Panc1 (cell line): Measurements from ENCODE around the gene FOXN1. TPM values are rescaled to one million over a fixed set of nuclear protein-coding genes. Genes with fewer than 3 reads are reported as not detected.

ENCODE experiments used
- ATAC-seq: fragments of 200-7000 bp; cut with Tn5 transposase; 2 replicates; pipeline ENCODE4 v1.9.1; 2020; ENCODE audit warnings: mild to moderate bottlenecking, moderate library complexity
- BruUV-seq: library from RNA; stranded (reverse); fragments of 400-500 nt; replicated peaks from 2 replicates; lab custom pipeline; 2021; lab: Mats Ljungman, UMichigan
- CTCF ChIA-PET: fragments of 300-600 bp; sonication (Branson Sonifier 250); formaldehyde crosslinking; loops from one replicate; lab custom pipeline; 2022; ENCODE audit warnings: antibody characterized with exemption; lab: Charles Lee
- POLR2A ChIA-PET: fragments of 300-600 bp; sonication (Branson Sonifier 250); formaldehyde crosslinking; loops from one replicate; lab custom pipeline; 2022; ENCODE audit warnings: antibody characterized with exemption; lab: Charles Lee
- DNase-seq: peaks from one replicate; pipeline ENCODE4 v3.0.0-alpha.2; 2010; ENCODE audit warnings: low read depth, low spot score
- H3K27ac ChIP-seq: 2 replicates; pipeline ENCODE4 v1.5.1; 2011; ENCODE audit warnings: mild to moderate bottlenecking, low read length, inconsistent platforms
- H3K27me3 ChIP-seq: fragments of 200-500 bp; sonication (Bioruptor generic); 2 replicates; pipeline ENCODE4 v1.6.0; 2014; ENCODE audit warnings: low read length, inconsistent platforms; ENCODE audit not compliant: control insufficient read depth, insufficient read depth
- H3K36me3 ChIP-seq: fragments of 200-500 bp; sonication (Bioruptor generic); 2 replicates; pipeline ENCODE4 v1.5.1; 2014; ENCODE audit warnings: inconsistent platforms, mild to moderate bottlenecking, low read length, moderate library complexity; ENCODE audit not compliant: control insufficient read depth, insufficient read depth
- H3K4me1 ChIP-seq: 2 replicates; pipeline ENCODE4 v1.5.1; 2011; ENCODE audit warnings: inconsistent platforms, mild to moderate bottlenecking, low read length, moderate library complexity; ENCODE audit not compliant: control insufficient read depth, insufficient read depth
- H3K4me3 ChIP-seq, 2 experiments: 2 replicates each; pipeline ENCODE4 v1.5.1; 2011 to 2012; ENCODE audit warnings: low read depth in 2 of 2, low read length in 2 of 2, mild to moderate bottlenecking in 2 of 2, inconsistent platforms in 1 of 2, moderate library complexity in 1 of 2
- H3K9me3 ChIP-seq: fragments of 200-500 bp; sonication (Bioruptor generic); 2 replicates; pipeline ENCODE4 v1.5.1; 2014; ENCODE audit warnings: low read depth, mild to moderate bottlenecking, inconsistent platforms, low read length, moderate library complexity; ENCODE audit not compliant: control insufficient read depth, insufficient read depth
- POLR2AphosphoS5 ChIP-seq: IDR thresholded peaks from 2 replicates; pipeline ENCODE4 v1.6.1; 2012; ENCODE audit warnings: mild to moderate bottlenecking, low read depth, low read length, moderate library complexity
- SIN3A ChIP-seq: IDR thresholded peaks from 2 replicates; pipeline ENCODE4 v1.6.1; 2012; ENCODE audit warnings: low read depth, mild to moderate bottlenecking, low read length, moderate library complexity, borderline replicate concordance; ENCODE audit not compliant: insufficient read depth
- TCF7L2 ChIP-seq: IDR thresholded peaks from 2 replicates; pipeline ENCODE4 v1.6.1; 2011; ENCODE audit warnings: mild to moderate bottlenecking, low read depth, low read length, inconsistent platforms
- in situ Hi-C: cut with HindIII; loops from 2 replicates; pipeline ENCODE4 v1.10.0; 2016; ENCODE audit warnings: low sequenced_read_pairs, low pct_unique_long_range_greater_than_20kb
- intact Hi-C: fragments of 100-400 bp; cut with micrococcal nuclease; formaldehyde crosslinking; loops from one replicate; pipeline ENCODE4 v1.10.0; 2022; ENCODE audit not compliant: unreplicated experiment
- total RNA-seq: library from RNA; stranded (reverse); gene quantifications from one replicate; pipeline ENCODE4 v1.2.1, GENCODE V29; 2021; ENCODE audit not compliant: unreplicated experiment
- TF ChIP-seq, protein P1 (sequence below), 2 experiments: IDR thresholded peaks; 2 replicates each; pipeline ENCODE4 v1.6.1; 2011 to 2012; ENCODE audit warnings: low read depth in 2 of 2, control low read depth in 1 of 2, low read length in 1 of 2, mild to moderate bottlenecking in 1 of 2, moderate library complexity in 1 of 2; ENCODE audit not compliant: insufficient read depth in 1 of 2
- TF ChIP-seq, protein P2 (sequence below): fragments of 450-650 bp; IDR thresholded peaks from 2 replicates; pipeline ENCODE4 v1.5.1; 2017; ENCODE audit warnings: mild to moderate bottlenecking

FOXN1 gene
- total RNA-seq, 1 experiment from 2014 or later = not detected

DNA sequence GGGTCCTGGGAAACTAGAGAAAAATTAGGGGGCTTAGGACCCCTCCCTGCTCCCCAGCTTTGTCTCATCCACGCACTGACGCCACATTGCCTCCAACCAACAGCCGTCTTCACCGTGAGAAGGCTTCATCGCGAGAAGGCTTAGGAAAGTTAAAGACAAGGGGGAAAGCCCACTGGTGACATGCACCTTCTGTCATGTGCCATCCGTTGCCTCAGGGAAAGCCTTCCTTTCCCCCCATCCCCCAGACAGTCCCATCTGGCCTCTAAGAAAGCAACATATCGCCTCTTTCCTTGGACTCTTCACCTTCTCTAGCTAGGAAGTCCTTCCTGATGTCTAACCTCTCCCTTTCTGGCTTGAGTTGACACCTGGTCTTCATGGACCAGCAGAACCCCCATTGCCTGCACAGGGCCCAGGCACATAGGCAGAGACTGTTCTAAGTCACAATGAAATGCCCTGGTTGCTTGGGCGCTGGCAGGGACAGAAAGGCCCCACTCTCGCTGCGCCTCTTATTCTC is 2.1 kb downstream of the FOXN1 start:
- DNase-seq (no peak), ATAC-seq (no peak)
- H3K36me3 ChIP-seq = no peaks in the 10 kb centered on the region
- BruUV-seq = no TSS peak
- in situ Hi-C loops = no loop called here
- H3K4me1 ChIP-seq = no peaks in the 10 kb centered on the region
- no peaks in the 10 kb centered on the region for H3K9me3 ChIP-seq
- H3K4me3 ChIP-seq = no peak overlapping the region
- ChIA-PET CTCF (no interaction called here), POLR2A (no interaction called here)
- no peak overlapping the region for H3K27ac ChIP-seq
- H3K27me3 ChIP-seq = peaks cover 6% of the 10 kb centered on the region; the same call in 1 of the 2 replicates
- TF ChIP-seq, protein P1, sequence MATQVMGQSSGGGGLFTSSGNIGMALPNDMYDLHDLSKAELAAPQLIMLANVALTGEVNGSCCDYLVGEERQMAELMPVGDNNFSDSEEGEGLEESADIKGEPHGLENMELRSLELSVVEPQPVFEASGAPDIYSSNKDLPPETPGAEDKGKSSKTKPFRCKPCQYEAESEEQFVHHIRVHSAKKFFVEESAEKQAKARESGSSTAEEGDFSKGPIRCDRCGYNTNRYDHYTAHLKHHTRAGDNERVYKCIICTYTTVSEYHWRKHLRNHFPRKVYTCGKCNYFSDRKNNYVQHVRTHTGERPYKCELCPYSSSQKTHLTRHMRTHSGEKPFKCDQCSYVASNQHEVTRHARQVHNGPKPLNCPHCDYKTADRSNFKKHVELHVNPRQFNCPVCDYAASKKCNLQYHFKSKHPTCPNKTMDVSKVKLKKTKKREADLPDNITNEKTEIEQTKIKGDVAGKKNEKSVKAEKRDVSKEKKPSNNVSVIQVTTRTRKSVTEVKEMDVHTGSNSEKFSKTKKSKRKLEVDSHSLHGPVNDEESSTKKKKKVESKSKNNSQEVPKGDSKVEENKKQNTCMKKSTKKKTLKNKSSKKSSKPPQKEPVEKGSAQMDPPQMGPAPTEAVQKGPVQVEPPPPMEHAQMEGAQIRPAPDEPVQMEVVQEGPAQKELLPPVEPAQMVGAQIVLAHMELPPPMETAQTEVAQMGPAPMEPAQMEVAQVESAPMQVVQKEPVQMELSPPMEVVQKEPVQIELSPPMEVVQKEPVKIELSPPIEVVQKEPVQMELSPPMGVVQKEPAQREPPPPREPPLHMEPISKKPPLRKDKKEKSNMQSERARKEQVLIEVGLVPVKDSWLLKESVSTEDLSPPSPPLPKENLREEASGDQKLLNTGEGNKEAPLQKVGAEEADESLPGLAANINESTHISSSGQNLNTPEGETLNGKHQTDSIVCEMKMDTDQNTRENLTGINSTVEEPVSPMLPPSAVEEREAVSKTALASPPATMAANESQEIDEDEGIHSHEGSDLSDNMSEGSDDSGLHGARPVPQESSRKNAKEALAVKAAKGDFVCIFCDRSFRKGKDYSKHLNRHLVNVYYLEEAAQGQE (IDR thresholded peaks at IDR 0.05; ENCODE audit: insufficient read depth in 1 of 2, low read depth in 2 of 2, low read length in 1 of 2) = no peak
- intact Hi-C loops = no loop called here

DNA sequence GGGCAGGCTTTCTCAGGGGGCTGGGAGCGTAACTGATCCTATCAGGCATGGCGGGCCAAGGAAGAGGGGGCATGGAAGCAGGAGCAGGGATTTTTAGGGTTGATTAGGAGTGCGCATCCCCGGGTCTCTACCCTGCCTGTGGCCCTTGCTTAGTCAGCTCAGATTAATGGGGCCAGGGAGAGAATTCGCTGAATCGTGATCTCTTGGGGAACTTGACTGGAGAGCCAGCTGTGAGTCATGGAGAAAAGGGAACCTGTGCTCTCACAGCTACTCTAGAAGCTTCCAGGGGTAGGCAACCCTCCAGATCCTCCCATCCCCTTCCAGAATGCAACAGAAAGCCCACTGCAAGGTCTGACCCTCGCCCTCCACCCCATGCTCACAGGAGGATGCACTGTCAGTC is 3.6 kb downstream of the FOXN1 start:
- intact Hi-C loops = no loop called here
- Histone ChIP-seq H3K36me3 (no peaks in the 10 kb centered on the region), H3K4me3 (no peak overlapping the region), H3K27ac (no peak overlapping the region), H3K9me3 (no peaks in the 10 kb centered on the region), H3K4me1 (no peaks in the 10 kb centered on the region), H3K27me3 (peaks cover 4% of the 10 kb centered on the region; the same call in 1 of the 2 replicates)
- POLR2A ChIA-PET = no interaction called here
- no peak for DNase-seq
- ATAC-seq = no peak
- TF ChIP-seq SIN3A (no peak), TCF7L2 (no peak), POLR2AphosphoS5 (no peak)
- TF ChIP-seq, protein P1 (IDR thresholded peaks at IDR 0.05; ENCODE audit: insufficient read depth in 1 of 2, low read depth in 2 of 2, low read length in 1 of 2) = no peak
- TF ChIP-seq, protein P2, sequence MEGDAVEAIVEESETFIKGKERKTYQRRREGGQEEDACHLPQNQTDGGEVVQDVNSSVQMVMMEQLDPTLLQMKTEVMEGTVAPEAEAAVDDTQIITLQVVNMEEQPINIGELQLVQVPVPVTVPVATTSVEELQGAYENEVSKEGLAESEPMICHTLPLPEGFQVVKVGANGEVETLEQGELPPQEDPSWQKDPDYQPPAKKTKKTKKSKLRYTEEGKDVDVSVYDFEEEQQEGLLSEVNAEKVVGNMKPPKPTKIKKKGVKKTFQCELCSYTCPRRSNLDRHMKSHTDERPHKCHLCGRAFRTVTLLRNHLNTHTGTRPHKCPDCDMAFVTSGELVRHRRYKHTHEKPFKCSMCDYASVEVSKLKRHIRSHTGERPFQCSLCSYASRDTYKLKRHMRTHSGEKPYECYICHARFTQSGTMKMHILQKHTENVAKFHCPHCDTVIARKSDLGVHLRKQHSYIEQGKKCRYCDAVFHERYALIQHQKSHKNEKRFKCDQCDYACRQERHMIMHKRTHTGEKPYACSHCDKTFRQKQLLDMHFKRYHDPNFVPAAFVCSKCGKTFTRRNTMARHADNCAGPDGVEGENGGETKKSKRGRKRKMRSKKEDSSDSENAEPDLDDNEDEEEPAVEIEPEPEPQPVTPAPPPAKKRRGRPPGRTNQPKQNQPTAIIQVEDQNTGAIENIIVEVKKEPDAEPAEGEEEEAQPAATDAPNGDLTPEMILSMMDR = no peak
- in situ Hi-C loops = no loop called here
- CTCF ChIA-PET = no interaction called here
- BruUV-seq = no TSS peak
